Endodermal cell (in vitro differentiated cells): ENCODE results near the gene UBE2G1. TPM values are rescaled to one million over a fixed set of nuclear protein-coding genes. Genes with fewer than 3 reads are reported as not detected.

Experiments
- DNase-seq: peaks from one replicate; pipeline ENCODE4 v3.0.0-alpha.2; 2017
- H3K27ac ChIP-seq: 2 replicates; pipeline ENCODE4 v1.5.1; 2013; ENCODE audit warnings: mild to moderate bottlenecking, low read depth, low read length, moderate library complexity
- H3K27me3 ChIP-seq: 2 replicates; pipeline ENCODE4 v1.6.1; 2013; ENCODE audit warnings: mild to moderate bottlenecking, low read length, moderate library complexity; ENCODE audit not compliant: insufficient read depth, control insufficient read depth, poor library complexity, severe bottlenecking
- H3K36me3 ChIP-seq: 2 replicates; pipeline ENCODE4 v1.7.0; 2013; ENCODE audit warnings: mild to moderate bottlenecking, low read length, moderate library complexity; ENCODE audit not compliant: control insufficient read depth, insufficient read depth
- H3K4me1 ChIP-seq: one replicate; pipeline ENCODE4 v1.7.0; 2013; ENCODE audit warnings: low read length; ENCODE audit not compliant: control insufficient read depth, insufficient read depth
- H3K4me3 ChIP-seq: 2 replicates; pipeline ENCODE4 v1.5.1; 2013; ENCODE audit warnings: mild to moderate bottlenecking, low read length, moderate library complexity
- H3K9ac ChIP-seq: 2 replicates; pipeline ENCODE4 v1.6.1; 2013; ENCODE audit warnings: mild to moderate bottlenecking, low read length, moderate library complexity; ENCODE audit not compliant: poor library complexity, severe bottlenecking; ENCODE audit errors: extremely low read depth
- H3K9me3 ChIP-seq: 2 replicates; pipeline ENCODE4 v1.6.1; 2013; ENCODE audit warnings: mild to moderate bottlenecking, low read length, moderate library complexity; ENCODE audit not compliant: control insufficient read depth
- H3K27ac Mint-ChIP-seq: 2 replicates; pipeline ENCODE4 v1.8.0; 2020; ENCODE audit warnings: mixed read lengths
- H3K27me3 Mint-ChIP-seq: 2 replicates; pipeline ENCODE4 v1.8.0; 2021; ENCODE audit warnings: mild to moderate bottlenecking, mixed read lengths; ENCODE audit not compliant: insufficient read depth
- H3K36me3 Mint-ChIP-seq: 2 replicates; pipeline ENCODE4 v1.8.0; 2020; ENCODE audit warnings: low read depth, mixed read lengths
- H3K4me1 Mint-ChIP-seq: 2 replicates; pipeline ENCODE4 v1.8.0; 2020; ENCODE audit warnings: mixed read lengths
- H3K4me3 Mint-ChIP-seq: 2 replicates; pipeline ENCODE4 v1.8.0; 2020; ENCODE audit warnings: mild to moderate bottlenecking, moderate library complexity, mixed read lengths
- H3K9me3 Mint-ChIP-seq: 2 replicates; pipeline ENCODE4 v1.8.0; 2020; ENCODE audit warnings: mild to moderate bottlenecking, mixed read lengths
- CTCF ChIP-seq: fragments of 200-600 bp; sonication (generic); conservative IDR thresholded peaks from 2 replicates; pipeline ENCODE4 v1.5.0; 2021; ENCODE audit warnings: antibody characterized with exemption, mild to moderate bottlenecking
- WGBS, 2 experiments: methylation state at CpG; one replicate each; pipeline versions ENCODE4 v1.1.5 to v1.1.7; 2013; ENCODE audit warnings: missing lambda C conversion rate in 2 of 2, mixed read lengths in 1 of 2; ENCODE audit not compliant: insufficient coverage in 1 of 2, insufficient read length in 1 of 2; 5-methylcytosine and 5-hydroxymethylcytosine counted together
- total RNA-seq, 2 donors: library from RNA; stranded (reverse); fragmentation: NEBNext Ultra II Directional in 1 of 2; extraction: Animal tissue kit (Norgen Biotek cat#: 25700) in 1 of 2; gene quantifications; 2 replicates in 1 of 2; 3 replicates in 1 of 2; pipeline ENCODE4 v1.2.1, GENCODE V29; 2021

UBE2G1 gene
- total RNA-seq, 2 donors from 2014 or later: 85.5 to 104 TPM

GRCh38 chr17:4250887-4251286 lies 115.6 kb downstream of the UBE2G1 start:
- H3K9me3 ChIP-seq: no peaks in the 10 kb centered on the region
- H3K27ac ChIP-seq: no peak overlapping the region
- no peak for TF ChIP-seq CTCF
- no peaks in the 10 kb centered on the region for H3K27me3 Mint-ChIP-seq
- peaks cover 24% of the 10 kb centered on the region for H3K36me3 ChIP-seq
- no peak for DNase-seq
- H3K4me1 ChIP-seq: peaks cover 5% of the 10 kb centered on the region
- no peak overlapping the region for H3K4me3 ChIP-seq
- H3K9me3 Mint-ChIP-seq: peaks cover 4% of the 10 kb centered on the region
- H3K4me1 Mint-ChIP-seq: peaks cover 17% of the 10 kb centered on the region
- no peak overlapping the region for H3K4me3 Mint-ChIP-seq
- WGBS, 2 experiments: 84% methylated on average over 2 of the region's 2 CpGs; no CpG with 5 or more reads in 1 of the 2 experiments
- H3K9ac ChIP-seq: no peak overlapping the region
- H3K36me3 Mint-ChIP-seq: peaks cover 17% of the 10 kb centered on the region
- H3K27ac Mint-ChIP-seq: no peak overlapping the region
- no peaks in the 10 kb centered on the region for H3K27me3 ChIP-seq

GRCh38 chr17:4249452-4250029 lies 116.9 kb downstream of the UBE2G1 start:
- H3K27ac ChIP-seq: no peak overlapping the region
- Mint-ChIP-seq H3K4me3 (no peak overlapping the region), H3K4me1 (peaks cover 17% of the 10 kb centered on the region), H3K27ac (no peak overlapping the region), H3K9me3 (no peaks in the 10 kb centered on the region), H3K36me3 (peaks cover 12% of the 10 kb centered on the region), H3K27me3 (no peaks in the 10 kb centered on the region)
- no peaks in the 10 kb centered on the region for H3K9me3 ChIP-seq
- peaks cover 5% of the 10 kb centered on the region for H3K4me1 ChIP-seq
- peak; percentile 60 for DNase-seq
- 67 to 69% methylated on average over 3 to 4 of the region's 4 CpGs for WGBS, 2 experiments
- H3K9ac ChIP-seq: no peak overlapping the region
- TF ChIP-seq CTCF: peak; percentile 83
- H3K4me3 ChIP-seq: no peak overlapping the region
- peaks cover 24% of the 10 kb centered on the region for H3K36me3 ChIP-seq
- no peaks in the 10 kb centered on the region for H3K27me3 ChIP-seq

GRCh38 chr17:4248504-4249277 lies 117.8 kb downstream of the UBE2G1 start:
- Histone ChIP-seq H3K27me3 (no peaks in the 10 kb centered on the region), H3K27ac (no peak overlapping the region), H3K36me3 (peaks cover 24% of the 10 kb centered on the region), H3K4me1 (peaks cover 5% of the 10 kb centered on the region), H3K4me3 (no peak overlapping the region), H3K9ac (no peak overlapping the region), H3K9me3 (no peaks in the 10 kb centered on the region)
- H3K36me3 Mint-ChIP-seq: peaks cover 12% of the 10 kb centered on the region
- H3K27me3 Mint-ChIP-seq: no peaks in the 10 kb centered on the region
- H3K4me3 Mint-ChIP-seq: no peak overlapping the region
- H3K4me1 Mint-ChIP-seq: peaks cover 17% of the 10 kb centered on the region
- WGBS, 2 experiments: 93 to 95% methylated on average over 5 to 7 of the region's 7 CpGs
- no peaks in the 10 kb centered on the region for H3K9me3 Mint-ChIP-seq
- TF ChIP-seq CTCF: no peak
- DNase-seq: peak; percentile 8
- peak overlapping the region; percentile 48 for H3K27ac Mint-ChIP-seq
